Prostate gland (tissue), 2 donors: ENCODE data around the gene LCN12.

ENCODE experiments used
- CTCF ChIP-seq, 4 experiments: fragments of 200-600 bp in 2 of 4; fragments of 450-650 bp in 2 of 4; sonication (generic) in 2 of 4; IDR thresholded peaks; 1 replicate in 3 of 4; 2 replicates in 1 of 4; pipeline ENCODE4 v1.5.1; 2016 to 2019; ENCODE audit warnings: antibody characterized with exemption in 4 of 4, mild to moderate bottlenecking in 2 of 4, moderate library complexity in 2 of 4
- POLR2AphosphoS5 ChIP-seq: sonication (generic); formaldehyde crosslinking; IDR thresholded peaks from one replicate; pipeline ENCODE4 v1.6.1; 2017; ENCODE audit warnings: antibody characterized with exemption

DNA sequence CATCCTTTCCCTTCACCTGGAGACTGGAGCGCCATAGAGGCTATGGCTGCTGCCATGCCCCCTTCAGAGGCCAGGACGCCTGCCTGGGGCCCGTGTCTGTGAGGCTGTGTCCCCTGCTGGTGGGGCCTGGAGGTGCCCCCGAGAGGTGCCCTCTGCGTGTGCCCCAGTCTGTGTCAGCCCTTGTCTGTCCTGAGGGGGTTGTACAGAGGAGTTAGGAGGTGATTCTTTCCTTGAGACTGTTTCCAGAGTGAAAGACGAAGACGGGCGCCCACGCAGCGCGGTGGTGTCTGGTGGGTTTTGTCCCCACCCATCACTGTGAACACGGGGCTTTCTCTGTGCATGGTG lies 41.2 kb upstream of the LCN12 start:
- TF ChIP-seq CTCF (IDR thresholded peaks at IDR 0.05) (no peak), POLR2AphosphoS5 (no peak)
